Right forelimb (tissue), 1 donor: ENCODE measurements around the gene CNGA2.

ENCODE experiments used
- DNase-seq: peaks from one replicate; pipeline ENCODE4 v3.0.0-alpha.2; 2018

Gene CNGA2

GRCh38 chrX:151712253-151712652 is 22.3 kb upstream of the CNGA2 start:
- DNase-seq = no peak

- no peak for DNase-seq
These were observed 20.7 kb upstream of the CNGA2 start for GRCh38 chrX:151713849-151714248.

GRCh38 chrX:151714362-151714761 is 20.2 kb upstream of the CNGA2 start:
- no peak for DNase-seq

- no peak for DNase-seq
These were observed 18.8 kb upstream of the CNGA2 start, which contains the start of gene FATE1 for GRCh38 chrX:151715752-151716151. Gene FATE1, plus strand, starts transcription at chrX:151716035. Its CDS starts 85 bp downstream, at chrX:151716120.

- DNase-seq = peak; percentile 62
These were observed 12.2 kb upstream of the CNGA2 start for GRCh38 chrX:151722241-151722846.

GRCh38 chrX:151723156-151723760 is 11.3 kb upstream of the CNGA2 start:
- DNase-seq = no peak

GRCh38 chrX:151724563-151725337 is 9.8 kb upstream of the CNGA2 start:
- no peak for DNase-seq

GRCh38 chrX:151725338-151725614 is 9.3 kb upstream of the CNGA2 start:
- no peak for DNase-seq

- no peak for DNase-seq
These were observed 7.8 kb upstream of the CNGA2 start for GRCh38 chrX:151726751-151727150.

- no peak for DNase-seq
These were observed 7.2 kb upstream of the CNGA2 start for GRCh38 chrX:151727346-151727745.

- DNase-seq = no peak
These were observed 5.4 kb upstream of the CNGA2 start for GRCh38 chrX:151729056-151729725.

GRCh38 chrX:151735219-151735618 is 673 bp downstream of the CNGA2 start:
- DNase-seq = no peak

- no peak for DNase-seq
These were observed 2.1 kb downstream of the CNGA2 start for GRCh38 chrX:151736685-151737084.

GRCh38 chrX:151737494-151737893 is 2.9 kb downstream of the CNGA2 start:
- no peak for DNase-seq

- DNase-seq = no peak
These were observed 4.2 kb downstream of the CNGA2 start for GRCh38 chrX:151738751-151739150.

- DNase-seq = no peak
These were observed 7.1 kb downstream of the CNGA2 start for GRCh38 chrX:151741606-151742005.

GRCh38 chrX:151742311-151742710 is 7.8 kb downstream of the CNGA2 start:
- DNase-seq = no peak

- DNase-seq = no peak
These were observed 9.3 kb downstream of the CNGA2 start for GRCh38 chrX:151743651-151744470.

- DNase-seq = no peak
These were observed 11.1 kb downstream of the CNGA2 start for GRCh38 chrX:151745651-151746050.

- no peak for DNase-seq
These were observed 12.0 kb downstream of the CNGA2 start for GRCh38 chrX:151746502-151746901.

GRCh38 chrX:151750511-151750910 is 16.0 kb downstream of the CNGA2 start:
- DNase-seq = no peak

GRCh38 chrX:151752847-151753246 is 18.3 kb downstream of the CNGA2 start:
- no peak for DNase-seq
